ENCODE measurements around the gene LEFTY2. TPM values are rescaled to one million over a fixed set of nuclear protein-coding genes. Genes with fewer than 3 reads are reported as not detected.

LEFTY2 gene
- total and polyA plus RNA-seq, 12 donors = 0.16 to 3.4 (median 0.77) TPM; not detected in 1

DNA sequence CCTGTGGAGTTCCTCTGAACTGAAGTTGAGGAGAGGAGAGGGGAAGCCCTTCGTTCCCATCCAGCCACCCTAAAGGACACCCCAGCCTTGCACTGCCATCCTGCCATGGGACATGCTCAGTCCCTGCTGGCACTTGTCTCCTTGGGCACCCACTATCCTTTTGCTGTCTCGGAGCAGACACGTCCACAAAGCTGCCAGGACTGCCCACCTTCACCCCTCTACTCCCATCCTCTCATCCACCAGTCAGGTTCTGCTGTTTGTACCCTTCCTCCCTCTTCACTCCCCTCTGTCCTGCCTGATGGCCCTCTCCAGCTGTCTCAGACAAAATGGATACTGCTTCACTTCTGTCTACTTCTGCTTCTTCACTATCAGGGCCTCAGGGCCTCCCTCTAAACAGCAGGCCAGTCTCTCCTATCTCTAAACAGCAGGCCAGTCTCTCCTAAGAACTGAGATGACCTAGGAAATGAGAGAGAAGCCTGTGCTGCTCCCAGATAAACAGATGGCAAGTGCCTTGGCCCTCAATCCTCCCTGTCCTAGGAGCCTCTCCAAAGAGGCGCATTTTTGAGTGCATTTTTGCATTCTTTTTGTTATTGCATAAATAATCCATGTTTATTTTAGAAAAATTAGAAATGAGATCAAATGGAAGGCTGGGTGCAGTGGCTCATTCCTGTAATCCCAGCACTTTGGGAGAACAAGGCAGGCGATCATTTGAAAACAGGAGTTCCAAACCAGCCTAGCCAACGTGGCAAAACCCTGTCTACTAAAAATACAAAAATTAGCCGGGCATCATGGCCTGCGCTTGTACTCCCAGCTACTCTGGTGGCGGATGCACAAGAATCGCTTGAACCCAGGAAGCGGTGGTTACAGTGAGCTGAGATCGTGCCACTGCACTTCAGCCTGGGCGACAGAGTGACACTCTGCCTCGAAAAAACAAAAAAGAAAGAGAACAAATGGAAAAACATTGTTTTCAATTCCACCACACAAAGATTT, 12.5 kb downstream of the LEFTY2 start:
- WGBS, 4 donors = 82 to 93% (median 83%) methylated on average over 11 to 14 of the region's 14 CpGs
- Histone ChIP-seq H3K4me3 (no peak overlapping the region), H3K4me1 (replicated peaks in 1 of 2) (peaks cover 6 to 7% of the 10 kb centered on the region in 2 donors), H3K27ac (peak overlapping the region in 2 of 5 donors; percentile 10 to 12), H3K36me3 (replicated peaks in 1 of 2) (no peaks in the 10 kb centered on the region), H3K9me3 (replicated peaks in 1 of 3) (no peaks in the 10 kb centered on the region), H3K27me3 (no peaks in the 10 kb centered on the region)
- no peak for TF ChIP-seq CTCF (IDR thresholded peaks at IDR 0.05)
- intact Hi-C loops (cut with DNase I) = no loop called here
- DNase-seq = no peak

- no peak for TF ChIP-seq POLR2A (IDR thresholded peaks at IDR 0.05)
- TF ChIP-seq CTCF (IDR thresholded peaks at IDR 0.05) = no peak
Measured at GRCh38 chr1:225926551-225927113, 14.4 kb downstream of the LEFTY2 start.

GRCh38 chr1:225923692-225924555, 17.1 kb downstream of the LEFTY2 start, which contains the start of gene PYCR2:
TSS of gene PYCR2 (minus strand) at chr1:225924250. CDS start at chr1:225924110, 140 bp downstream.
- Histone ChIP-seq H3K9me3 (replicated peaks in 1 of 3) (no peaks in the 10 kb centered on the region), H3K4me3 (peak within 1 kb of the TSS; percentile 25 to 98 (median 66)), H3K4me1 (replicated peaks in 1 of 2) (peaks cover 6 to 33% of the 10 kb centered on the region in 2 donors), H3K27ac (peak within 1 kb of the TSS; percentile 64 to 96 (median 82)), H3K27me3 (no peaks in the 10 kb centered on the region), H3K36me3 (replicated peaks in 1 of 2) (peaks cover 0 to 13% of the 10 kb centered on the region in 2 donors)
- intact Hi-C loops (cut with DNase I) = no loop called here
- 0 to 1% (median 0%) methylated on average over 12 to 80 of the region's 80 CpGs for WGBS, 4 donors
- DNase-seq = peak; percentile 95 to 98 (median 96)
- peak; percentile 74 to 88 for TF ChIP-seq POLR2A (IDR thresholded peaks at IDR 0.05)
- no peak for TF ChIP-seq CTCF (IDR thresholded peaks at IDR 0.05)

More at GRCh38 chr1:225926551-225927113, 14.4 kb downstream of the LEFTY2 start:
- 76 to 88% (median 86%) methylated on average over 3 of the region's 3 CpGs for WGBS, 4 donors
- Histone ChIP-seq H3K9me3 (replicated peaks in 1 of 3) (no peaks in the 10 kb centered on the region), H3K36me3 (replicated peaks in 1 of 2) (peaks cover 0 to 3% of the 10 kb centered on the region in 2 donors), H3K27ac (no peak overlapping the region), H3K27me3 (no peaks in the 10 kb centered on the region), H3K4me3 (no peak overlapping the region), H3K4me1 (replicated peaks in 1 of 2) (peaks cover 6 to 16% of the 10 kb centered on the region in 2 donors)
- no peak for DNase-seq
- intact Hi-C loops (cut with DNase I) = no loop called here

All from adrenal gland (tissue), 12 donors.